Liver (tissue), 9 donors: ENCODE results near the gene FAM149B1. TPM values are rescaled to one million over a fixed set of nuclear protein-coding genes. Genes with fewer than 3 reads are reported as not detected.

ENCODE experiments used
- DNase-seq: peaks from one replicate; pipeline ENCODE4 v3.0.0-alpha.2; 2017; ENCODE audit warnings: low spot score
- H3K27ac ChIP-seq, 2 donors: one replicate each; pipeline ENCODE4 v1.7.0; 2013; ENCODE audit warnings: inconsistent platforms in 2 of 2, low read length in 2 of 2, control low read depth in 1 of 2, low read depth in 1 of 2, mild to moderate bottlenecking in 1 of 2
- H3K27me3 ChIP-seq, 4 donors: one replicate each; pipeline versions ENCODE4 v1.6.1 to v1.7.0; 2013; ENCODE audit warnings: low read length in 3 of 4, inconsistent platforms in 1 of 4, mild to moderate bottlenecking in 1 of 4, moderate library complexity in 1 of 4; ENCODE audit not compliant: control insufficient read depth in 4 of 4, insufficient read depth in 4 of 4
- H3K36me3 ChIP-seq, 4 donors: one replicate each; pipeline versions ENCODE4 v1.6.1 to v1.7.0; 2013; ENCODE audit warnings: low read length in 3 of 4, mild to moderate bottlenecking in 3 of 4, low read depth in 1 of 4, moderate library complexity in 1 of 4; ENCODE audit not compliant: control insufficient read depth in 4 of 4, insufficient read depth in 3 of 4
- H3K4me1 ChIP-seq, 4 donors: one replicate each; pipeline versions ENCODE4 v1.6.1 to v1.7.0; 2013; ENCODE audit warnings: low read length in 3 of 4, mild to moderate bottlenecking in 3 of 4, moderate library complexity in 1 of 4; ENCODE audit not compliant: control insufficient read depth in 4 of 4, insufficient read depth in 4 of 4
- H3K4me3 ChIP-seq, 3 donors: one replicate each; pipeline versions ENCODE4 v1.6.1 to v1.7.0; 2013; ENCODE audit warnings: low read length in 3 of 3, control low read depth in 1 of 3, low read depth in 1 of 3, mild to moderate bottlenecking in 1 of 3
- H3K9ac ChIP-seq, 2 donors: one replicate each; pipeline ENCODE4 v1.7.0; 2013; ENCODE audit warnings: low read length in 2 of 2, mild to moderate bottlenecking in 2 of 2, moderate library complexity in 2 of 2, control low read depth in 1 of 2, low read depth in 1 of 2
- H3K9me3 ChIP-seq, 4 donors: one replicate each; pipeline versions ENCODE4 v1.6.1 to v1.7.0; 2013; ENCODE audit warnings: low read length in 3 of 4; ENCODE audit not compliant: control insufficient read depth in 4 of 4
- EGR1 ChIP-seq, 2 donors: IDR thresholded peaks; 2 replicates each; pipeline ENCODE4 v1.6.1; 2016 to 2018; ENCODE audit warnings: antibody characterized with exemption in 2 of 2, low read depth in 2 of 2
- FOXA2 ChIP-seq: IDR thresholded peaks from 2 replicates; pipeline ENCODE4 v1.6.1; 2016; ENCODE audit warnings: antibody characterized with exemption
- HNF4A ChIP-seq, 2 donors: conservative IDR thresholded peaks; 2 replicates each; pipeline ENCODE4 v1.6.1; 2016; ENCODE audit warnings: antibody characterized with exemption in 2 of 2, mild to moderate bottlenecking in 2 of 2
- RAD21 ChIP-seq, 2 donors: IDR thresholded peaks; 2 replicates each; pipeline ENCODE4 v1.6.1; 2016; ENCODE audit warnings: antibody characterized with exemption in 2 of 2, mild to moderate bottlenecking in 2 of 2
- REST ChIP-seq: IDR thresholded peaks from 2 replicates; pipeline ENCODE4 v1.6.1; 2016; ENCODE audit warnings: antibody characterized with exemption, mild to moderate bottlenecking
- RXRA ChIP-seq, 2 donors: IDR thresholded peaks; 2 replicates each; pipeline ENCODE4 v1.6.1; 2017 to 2018; ENCODE audit warnings: antibody characterized with exemption in 2 of 2, mild to moderate bottlenecking in 1 of 2
- TAF1 ChIP-seq: conservative IDR thresholded peaks from 2 replicates; pipeline ENCODE4 v1.6.1; 2016; ENCODE audit warnings: antibody characterized with exemption, mild to moderate bottlenecking
- YY1 ChIP-seq: IDR thresholded peaks from 2 replicates; pipeline ENCODE4 v1.6.1; 2016; ENCODE audit warnings: antibody characterized with exemption, mild to moderate bottlenecking
- WGBS: extraction: QIAGEN DNeasy Blood & Tissue Kit; methylation state at CpG from one replicate; pipeline ENCODE4 v1.1.7; 2013; 5-methylcytosine and 5-hydroxymethylcytosine counted together
- polyA plus RNA-seq, 2 donors: library from polyadenylated mRNA; stranded (reverse) in 1 of 2; unstranded in 1 of 2; fragments of 200-250 nt in 1 of 2; fragments of >200 nt in 1 of 2; fragmentation: Nextera tagmentation in 1 of 2; extraction: Ambion mirVana in 1 of 2; gene quantifications; one replicate each; pipeline versions ENCODE4 v1.2.1 to v1.2.3, GENCODE V29; 2013 to 2015
- total RNA-seq, 2 donors: library from RNA; depleted of rRNA; stranded (reverse); fragments of >200 nt; gene quantifications; one replicate each; pipeline ENCODE4 v1.2.3, GENCODE V29; 2014
- TF ChIP-seq, protein P1 (sequence below): IDR thresholded peaks from 2 replicates; pipeline ENCODE4 v1.6.1; 2016; ENCODE audit warnings: antibody characterized with exemption
- TF ChIP-seq, protein P2 (sequence below): fragments of 150-350 bp; IDR thresholded peaks from 2 replicates; pipeline ENCODE4 v1.5.1; 2017; ENCODE audit warnings: improper control_type of control experiment, low read depth, low read length; ENCODE audit not compliant: missing input control
- donor health status: healthy.
- donor health status: healthy.
- donor health status: healthy.
- donor health status: healthy.
- donor health status: healthy.

Gene FAM149B1
- total and polyA plus RNA-seq, 4 donors: 7.3 to 12.9 (median 9.1) TPM

GRCh38 chr10:73205890-73206289 is 38.0 kb downstream of the FAM149B1 start:
- 97% methylated on average over 1 of the region's 1 CpG for WGBS
- Histone ChIP-seq H3K27ac (no peak overlapping the region), H3K27me3 (no peaks in the 10 kb centered on the region), H3K36me3 (peaks cover 0 to 8% (median 1%) of the 10 kb centered on the region in 4 donors), H3K4me1 (peaks cover 0 to 4% (median 3%) of the 10 kb centered on the region in 4 donors), H3K9me3 (no peaks in the 10 kb centered on the region), H3K9ac (no peak overlapping the region), H3K4me3 (no peak overlapping the region)
- DNase-seq: no peak
- TF ChIP-seq RXRA (IDR thresholded peaks at IDR 0.05) (no peak), HNF4A (conservative IDR thresholded peaks at IDR 0.05) (no peak), FOXA2 (no peak), YY1 (no peak), EGR1 (IDR thresholded peaks at IDR 0.05; ENCODE audit: low read depth in 2 of 2) (no peak)

GRCh38 chr10:73206385-73206784 is 38.5 kb downstream of the FAM149B1 start:
- H3K4me3 ChIP-seq: no peak overlapping the region
- no peak overlapping the region for H3K27ac ChIP-seq
- no peaks in the 10 kb centered on the region for H3K27me3 ChIP-seq
- peaks cover 0 to 8% (median 0%) of the 10 kb centered on the region in 4 donors for H3K36me3 ChIP-seq
- H3K9ac ChIP-seq: no peak overlapping the region
- TF ChIP-seq, protein P1, sequence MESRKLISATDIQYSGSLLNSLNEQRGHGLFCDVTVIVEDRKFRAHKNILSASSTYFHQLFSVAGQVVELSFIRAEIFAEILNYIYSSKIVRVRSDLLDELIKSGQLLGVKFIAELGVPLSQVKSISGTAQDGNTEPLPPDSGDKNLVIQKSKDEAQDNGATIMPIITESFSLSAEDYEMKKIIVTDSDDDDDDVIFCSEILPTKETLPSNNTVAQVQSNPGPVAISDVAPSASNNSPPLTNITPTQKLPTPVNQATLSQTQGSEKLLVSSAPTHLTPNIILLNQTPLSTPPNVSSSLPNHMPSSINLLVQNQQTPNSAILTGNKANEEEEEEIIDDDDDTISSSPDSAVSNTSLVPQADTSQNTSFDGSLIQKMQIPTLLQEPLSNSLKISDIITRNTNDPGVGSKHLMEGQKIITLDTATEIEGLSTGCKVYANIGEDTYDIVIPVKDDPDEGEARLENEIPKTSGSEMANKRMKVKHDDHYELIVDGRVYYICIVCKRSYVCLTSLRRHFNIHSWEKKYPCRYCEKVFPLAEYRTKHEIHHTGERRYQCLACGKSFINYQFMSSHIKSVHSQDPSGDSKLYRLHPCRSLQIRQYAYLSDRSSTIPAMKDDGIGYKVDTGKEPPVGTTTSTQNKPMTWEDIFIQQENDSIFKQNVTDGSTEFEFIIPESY: no peak
- TF ChIP-seq REST (no peak), RAD21 (IDR thresholded peaks at IDR 0.05) (no peak), EGR1 (IDR thresholded peaks at IDR 0.05; ENCODE audit: low read depth in 2 of 2) (no peak), TAF1 (no peak)
- WGBS: 98% methylated on average over 5 of the region's 5 CpGs
- peaks cover 0 to 8% (median 7%) of the 10 kb centered on the region in 4 donors for H3K4me1 ChIP-seq
- DNase-seq: no peak
- no peaks in the 10 kb centered on the region for H3K9me3 ChIP-seq

- no peak for DNase-seq
- Histone ChIP-seq H3K4me3 (no peak overlapping the region), H3K27ac (no peak overlapping the region), H3K4me1 (peaks cover 0 to 15% (median 14%) of the 10 kb centered on the region in 4 donors), H3K9me3 (no peaks in the 10 kb centered on the region), H3K27me3 (no peaks in the 10 kb centered on the region), H3K9ac (no peak overlapping the region), H3K36me3 (peaks cover 0 to 8% (median 0%) of the 10 kb centered on the region in 4 donors)
- WGBS: 97% methylated on average over 2 of the region's 2 CpGs
- TF ChIP-seq, protein P2, sequence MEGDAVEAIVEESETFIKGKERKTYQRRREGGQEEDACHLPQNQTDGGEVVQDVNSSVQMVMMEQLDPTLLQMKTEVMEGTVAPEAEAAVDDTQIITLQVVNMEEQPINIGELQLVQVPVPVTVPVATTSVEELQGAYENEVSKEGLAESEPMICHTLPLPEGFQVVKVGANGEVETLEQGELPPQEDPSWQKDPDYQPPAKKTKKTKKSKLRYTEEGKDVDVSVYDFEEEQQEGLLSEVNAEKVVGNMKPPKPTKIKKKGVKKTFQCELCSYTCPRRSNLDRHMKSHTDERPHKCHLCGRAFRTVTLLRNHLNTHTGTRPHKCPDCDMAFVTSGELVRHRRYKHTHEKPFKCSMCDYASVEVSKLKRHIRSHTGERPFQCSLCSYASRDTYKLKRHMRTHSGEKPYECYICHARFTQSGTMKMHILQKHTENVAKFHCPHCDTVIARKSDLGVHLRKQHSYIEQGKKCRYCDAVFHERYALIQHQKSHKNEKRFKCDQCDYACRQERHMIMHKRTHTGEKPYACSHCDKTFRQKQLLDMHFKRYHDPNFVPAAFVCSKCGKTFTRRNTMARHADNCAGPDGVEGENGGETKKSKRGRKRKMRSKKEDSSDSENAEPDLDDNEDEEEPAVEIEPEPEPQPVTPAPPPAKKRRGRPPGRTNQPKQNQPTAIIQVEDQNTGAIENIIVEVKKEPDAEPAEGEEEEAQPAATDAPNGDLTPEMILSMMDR: no peak
Observed at GRCh38 chr10:73207883-73208282, 40.0 kb downstream of the FAM149B1 start.
